ENCODE measurements around the gene TMEM131L.
"Not testable (repeated sequence)": the region's sequence is repeated elsewhere in the genome, so short reads cannot be mapped to it uniquely, and the experiment has no call there.

The TMEM131L gene

DNA sequence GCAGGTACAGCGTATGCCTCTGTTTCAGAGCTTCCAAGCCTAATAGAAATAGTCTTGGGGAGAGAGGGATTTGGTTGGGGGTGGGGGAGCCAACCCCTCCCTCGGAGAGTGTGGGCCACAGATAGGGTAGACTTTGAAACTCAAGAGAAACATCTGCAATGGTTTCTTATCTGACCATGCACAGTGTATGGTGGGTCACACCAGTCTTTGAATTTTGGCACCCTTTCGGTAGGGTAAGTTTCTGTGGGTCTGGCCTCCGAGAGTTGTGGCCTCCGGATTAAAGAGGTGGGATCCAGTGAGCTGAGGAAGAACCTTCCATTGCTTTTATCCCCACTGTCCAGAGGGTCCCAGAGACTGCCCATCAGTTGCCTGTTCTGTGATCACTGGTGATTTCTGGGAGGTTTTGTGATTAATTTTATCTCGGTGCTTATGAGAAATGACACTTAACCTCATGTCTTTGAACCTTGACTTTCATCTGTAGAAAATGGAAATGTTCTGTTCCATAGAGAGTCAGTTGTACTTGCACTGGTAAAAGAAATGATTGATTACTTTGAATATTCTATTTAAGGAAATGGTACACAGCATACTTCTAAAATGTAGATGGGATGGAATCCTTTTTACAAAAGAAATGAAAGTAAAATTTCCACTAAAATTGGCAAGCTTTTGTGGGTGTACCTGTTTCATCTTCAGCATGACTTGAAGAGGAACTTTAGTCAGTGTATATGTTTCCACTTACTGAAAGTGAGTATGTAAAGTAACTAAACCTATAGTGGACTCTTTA, 62.7 kb downstream of the TMEM131L start:
- no peak for DNase-seq

- no peak for DNase-seq
These were observed 63.5 kb downstream of the TMEM131L start for GRCh38 chr4:153529646-153530045.

DNA sequence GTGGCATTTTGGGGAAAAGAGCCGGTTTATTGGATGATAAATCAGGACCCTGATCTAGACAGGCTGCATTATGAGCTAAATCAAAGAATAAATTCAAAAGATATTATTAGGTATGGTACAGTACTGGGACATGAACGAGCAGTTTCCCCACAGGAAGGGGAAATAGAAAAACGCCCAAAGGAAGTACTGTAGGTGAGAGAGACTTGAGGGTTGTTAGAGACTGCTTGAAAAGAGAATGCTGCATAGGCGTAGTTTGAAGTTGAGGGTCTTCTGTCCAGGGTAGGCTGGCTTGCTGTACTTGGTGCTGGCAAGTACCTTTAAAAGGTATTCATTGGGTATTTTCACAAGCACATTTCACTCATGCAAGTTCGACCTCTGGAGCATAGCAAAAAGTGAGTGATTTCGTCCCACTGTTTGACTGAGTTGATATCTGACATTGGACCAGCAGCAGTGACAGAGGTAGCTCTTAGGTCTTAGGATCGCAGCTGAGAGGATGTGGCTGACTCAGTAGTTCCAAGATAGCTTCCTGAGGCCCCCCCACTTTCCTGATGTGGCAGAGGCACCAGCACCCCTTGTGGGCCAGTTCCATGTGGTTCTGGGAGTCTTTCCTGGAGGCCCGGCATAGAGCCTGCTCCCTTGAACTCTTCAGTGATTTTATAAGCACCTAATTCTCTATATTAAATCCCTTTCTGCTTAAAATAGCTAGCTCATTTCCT, 64.3 kb downstream of the TMEM131L start:
- DNase-seq, result peak; percentile 47

DNA sequence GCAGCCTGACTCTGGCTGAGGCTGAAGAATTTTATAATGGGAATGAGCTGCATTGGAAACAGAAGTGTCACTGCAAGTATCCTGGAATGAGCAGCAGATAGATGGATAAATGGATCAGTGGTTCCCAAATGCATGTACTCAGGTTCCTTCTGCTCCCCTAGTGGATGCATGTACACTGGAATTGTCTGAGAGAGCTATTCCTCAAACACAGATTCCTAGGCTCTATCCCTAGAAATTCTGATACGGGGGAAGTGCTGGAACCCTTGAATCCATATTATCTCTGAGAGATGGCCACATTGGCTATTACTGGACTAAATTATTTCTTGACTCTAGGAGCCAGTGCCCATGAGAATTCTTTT, 64.8 kb downstream of the TMEM131L start:
- no peak for DNase-seq

DNA sequence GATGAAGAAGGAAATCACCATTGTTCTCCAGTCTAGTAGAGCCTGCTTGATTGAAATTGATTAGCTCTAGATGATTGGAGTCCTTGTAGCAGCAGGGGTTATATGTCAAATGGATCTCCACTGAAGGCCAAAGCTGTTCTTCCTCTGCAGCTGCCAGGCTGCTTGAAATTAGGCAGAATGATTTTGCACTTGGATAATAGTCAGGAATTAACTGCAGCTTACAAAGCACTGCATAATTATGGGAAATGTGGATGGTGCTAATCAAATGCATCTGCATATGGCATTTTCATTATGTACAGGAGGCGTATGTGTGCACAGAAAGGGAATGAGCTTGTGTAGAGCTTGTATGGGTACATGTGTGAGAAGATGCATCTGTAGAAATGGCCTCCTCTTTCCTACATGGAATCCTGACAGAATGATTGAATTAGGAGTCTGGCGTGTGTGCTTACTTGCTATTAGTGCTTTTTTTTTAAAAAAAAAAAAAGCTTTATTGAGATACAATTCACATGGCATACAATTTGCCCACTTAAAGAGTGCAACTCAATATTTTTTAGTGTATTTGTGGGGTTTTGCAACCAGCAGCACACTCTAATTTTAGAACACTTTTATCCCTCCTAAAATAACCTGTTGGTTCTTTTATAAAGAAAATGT, 65.9 kb downstream of the TMEM131L start:
- no peak for DNase-seq

DNA sequence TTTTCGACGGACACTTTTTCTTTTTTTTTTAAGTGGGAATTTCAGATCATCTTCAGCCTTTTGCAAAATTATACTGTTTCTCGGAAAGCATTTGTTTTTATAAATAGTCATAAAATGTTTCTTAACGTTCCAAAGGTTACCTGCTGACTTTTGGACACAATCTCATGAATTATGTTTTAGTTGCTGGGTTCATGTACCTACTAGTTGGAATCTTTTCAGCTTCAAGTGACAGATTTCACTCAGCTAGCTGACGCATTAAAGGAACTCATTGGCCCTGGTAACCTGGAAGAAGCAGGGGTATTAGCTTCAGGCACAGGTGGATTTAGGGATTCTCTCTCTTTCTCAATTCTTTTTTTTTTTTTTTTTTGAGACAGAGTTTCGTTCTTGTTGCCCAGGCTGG, 66.5 kb downstream of the TMEM131L start:
- no peak for DNase-seq

- DNase-seq, result no peak
These were observed 67.2 kb downstream of the TMEM131L start for GRCh38 chr4:153533387-153533786.

GRCh38 chr4:153534792-153535629, 68.9 kb downstream of the TMEM131L start:
- no peak for DNase-seq

- no peak for DNase-seq
These were observed 69.8 kb downstream of the TMEM131L start for GRCh38 chr4:153535772-153536513.

DNA sequence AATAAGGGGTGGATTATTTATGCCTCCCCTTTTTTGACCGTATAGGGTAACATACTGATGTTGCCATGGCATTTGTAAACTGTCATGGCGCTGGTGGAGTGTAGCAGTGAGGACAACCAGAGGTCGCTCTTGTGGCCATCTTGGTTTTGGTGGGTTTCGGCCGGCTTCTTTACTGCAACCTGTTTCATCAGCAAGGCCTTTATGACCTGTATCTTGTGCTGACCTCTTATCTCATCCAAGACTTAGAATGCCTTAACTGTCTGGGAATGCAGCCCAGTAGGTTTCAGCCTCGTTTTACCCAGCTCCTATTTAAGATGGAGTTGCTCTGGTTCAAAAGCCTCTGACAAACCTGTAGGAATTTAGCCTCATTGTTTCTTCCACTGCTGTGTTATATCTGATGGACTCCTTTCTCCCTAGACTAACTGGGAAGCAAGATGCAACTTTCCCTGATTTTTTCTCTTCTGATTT, 71.4 kb downstream of the TMEM131L start:
- DNase-seq, result no peak

DNA sequence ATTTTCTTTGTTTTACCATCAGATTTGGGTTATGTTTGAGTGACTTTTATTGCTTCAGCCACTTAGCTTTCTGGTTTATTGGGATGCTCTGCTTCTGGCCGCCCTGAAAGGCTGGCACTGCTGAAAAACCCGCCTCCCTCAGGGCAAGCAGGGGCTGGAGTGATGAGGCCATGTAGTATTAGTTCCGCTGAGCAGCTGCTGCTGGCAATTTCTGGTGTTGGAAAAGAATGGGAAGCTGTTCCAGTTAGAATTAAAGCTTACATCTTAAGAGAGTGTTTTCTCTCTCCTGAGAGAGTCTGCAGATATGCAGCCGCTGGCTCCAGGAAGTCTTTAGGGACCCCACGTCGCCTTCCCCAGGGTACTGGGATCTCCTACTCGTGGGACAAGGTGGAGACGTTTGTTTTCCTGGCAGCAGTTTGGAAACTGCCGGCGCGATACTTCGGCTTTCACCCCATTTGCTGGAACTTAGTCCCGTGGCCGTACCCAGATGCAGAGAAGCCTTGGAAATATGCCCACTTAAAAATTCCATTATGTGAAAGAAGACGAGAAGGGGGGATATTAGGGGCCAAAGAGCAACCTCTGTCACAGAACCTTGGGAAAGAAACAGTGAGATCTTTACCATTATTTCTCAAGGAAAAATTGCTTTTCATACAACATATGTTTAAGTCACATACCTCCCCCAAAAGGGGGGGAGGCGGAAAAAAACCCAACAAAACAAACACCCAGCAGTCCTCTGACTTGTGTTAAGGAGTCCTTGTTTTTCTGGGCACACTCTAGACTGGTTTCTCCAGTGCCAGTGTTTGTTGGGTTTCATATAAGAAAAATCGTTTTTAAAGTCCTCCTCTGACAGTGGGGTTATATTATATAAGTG, 72.6 kb downstream of the TMEM131L start:
- no peak for DNase-seq

GRCh38 chr4:153539422-153539821, 73.3 kb downstream of the TMEM131L start:
- DNase-seq, result no peak

DNA sequence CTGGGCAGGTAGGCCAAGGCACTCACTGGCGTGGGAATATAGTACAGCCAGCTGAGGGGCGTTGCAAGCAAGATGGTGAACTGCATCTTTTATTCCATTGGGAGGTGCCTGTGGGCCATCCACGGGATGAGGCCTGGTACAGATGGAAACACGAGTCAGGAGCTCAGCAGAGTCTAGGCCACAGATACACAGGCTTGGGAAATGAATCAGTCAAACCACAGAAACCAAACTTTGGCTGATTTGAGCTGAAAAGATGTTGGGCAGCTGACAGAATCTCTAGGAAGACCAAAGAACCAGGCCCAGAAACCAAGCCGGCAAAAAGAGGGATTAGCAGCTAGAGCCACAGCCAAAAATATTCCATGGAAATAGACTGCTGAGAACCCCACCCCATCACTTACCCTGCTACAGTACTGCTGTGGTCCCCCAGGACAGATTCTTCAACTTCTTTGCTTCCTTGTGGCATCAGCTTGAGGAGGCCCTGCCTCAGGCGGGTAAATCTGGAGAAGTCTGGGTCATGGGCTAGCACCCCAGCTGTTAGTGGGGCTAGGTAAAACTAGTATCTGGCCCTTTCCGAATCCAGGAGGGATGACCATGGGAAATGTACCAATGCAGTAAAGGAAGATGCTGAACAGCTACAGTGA, 75.4 kb downstream of the TMEM131L start:
- no peak for DNase-seq

DNA sequence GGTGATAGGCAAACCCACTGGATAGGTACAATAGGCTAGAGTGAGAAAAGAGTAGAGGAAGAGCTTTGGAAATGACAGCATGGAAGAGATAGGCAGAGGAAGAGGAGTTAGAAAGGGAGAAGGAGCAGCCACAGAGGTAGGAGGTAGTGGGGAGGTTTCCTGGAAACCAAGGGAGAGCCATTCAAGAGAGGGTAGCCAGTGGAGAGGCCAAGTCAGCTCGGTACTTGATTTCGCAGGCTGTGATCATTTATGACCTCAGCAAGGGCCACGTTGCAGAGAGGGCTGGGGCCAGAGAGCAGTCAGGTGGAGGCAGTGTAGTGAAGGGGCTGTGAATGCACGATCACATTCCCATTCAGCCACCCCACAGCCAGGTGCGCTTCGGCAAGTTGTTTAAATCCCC, 76.0 kb downstream of the TMEM131L start:
- DNase-seq, result no peak

DNA sequence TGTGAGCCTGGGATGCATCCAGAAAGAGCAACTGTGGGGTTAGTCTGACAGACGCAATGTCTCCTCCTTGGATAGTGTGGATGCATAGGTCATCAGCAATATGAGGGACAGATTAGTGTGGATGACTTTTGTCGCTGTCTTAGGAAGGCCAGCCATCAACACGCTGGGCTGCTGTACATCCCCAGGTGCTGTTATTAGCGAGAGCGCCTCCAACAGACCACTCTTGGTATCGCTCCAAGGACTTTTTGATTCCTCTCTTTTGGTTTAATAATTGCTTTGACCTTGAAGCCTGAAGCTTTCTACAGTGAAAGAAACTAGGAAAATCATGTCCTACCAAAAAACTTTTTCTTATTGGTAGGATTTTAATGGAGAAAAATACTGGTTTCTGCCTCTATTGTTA, 76.7 kb downstream of the TMEM131L start:
- no peak for DNase-seq

- DNase-seq, result no peak
These were observed 77.2 kb downstream of the TMEM131L start for GRCh38 chr4:153543351-153543750.

DNA sequence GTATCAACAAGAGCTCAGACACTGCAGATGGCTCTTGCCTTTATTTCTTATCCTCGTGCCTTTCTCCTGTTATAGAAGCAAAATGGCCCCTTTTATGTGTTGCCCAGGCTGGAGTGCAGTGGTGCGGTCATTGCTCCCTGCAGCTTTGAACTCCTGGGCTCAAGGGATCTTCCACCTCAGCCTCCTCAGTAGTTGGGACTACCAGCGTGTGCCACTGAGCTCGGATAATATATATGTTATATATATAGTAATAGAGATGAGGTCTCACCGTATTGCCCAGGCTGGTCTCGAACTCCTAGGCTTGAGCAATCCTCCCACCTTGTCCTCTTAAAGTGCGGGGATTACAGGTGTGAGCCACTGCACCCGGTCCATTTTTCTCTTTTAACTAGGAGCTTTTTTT, 79.7 kb downstream of the TMEM131L start:
- DNase-seq, result no peak

- DNase-seq, result no peak
These were observed 80.1 kb downstream of the TMEM131L start for GRCh38 chr4:153546280-153546679.

DNA sequence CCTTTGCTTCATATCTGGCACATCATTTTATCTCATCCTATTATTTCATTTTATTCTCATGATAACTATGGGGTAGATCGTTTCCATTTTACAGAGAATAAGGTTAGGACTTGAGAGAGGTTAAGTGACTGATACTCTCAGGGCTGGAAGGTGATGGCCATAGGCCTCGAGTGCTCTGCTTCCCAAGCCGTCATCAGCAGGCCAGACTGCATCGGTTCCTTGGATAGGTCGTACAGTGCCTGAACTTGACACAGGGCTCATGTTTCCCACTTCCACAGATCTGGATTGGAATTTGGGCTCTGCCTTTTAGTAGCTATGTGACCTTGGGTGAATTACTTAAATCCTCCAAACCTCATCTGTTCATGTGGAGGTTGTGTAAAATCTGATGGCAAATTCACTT, 81.4 kb downstream of the TMEM131L start:
- DNase-seq, result no peak

GRCh38 chr4:153548907-153549306, 82.7 kb downstream of the TMEM131L start:
- not testable (repeated sequence) for DNase-seq

DNA sequence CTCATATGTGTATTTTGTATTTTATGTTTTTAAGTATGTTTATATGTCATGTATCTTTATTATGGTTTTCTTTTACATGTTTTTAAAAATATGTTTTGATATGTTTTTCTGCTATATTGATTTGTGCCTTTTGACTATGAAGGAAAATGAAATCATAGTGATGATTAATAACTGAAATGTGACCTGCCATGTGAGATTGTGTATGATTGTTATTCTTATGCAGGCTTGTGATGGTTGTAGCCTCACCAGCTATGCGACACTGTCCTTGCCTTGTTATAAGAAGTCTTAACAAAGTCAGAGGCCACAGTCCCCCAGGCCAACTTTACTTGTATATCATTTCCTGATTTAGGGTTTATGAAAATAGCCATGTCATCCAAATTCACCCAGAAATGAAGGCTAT, 83.2 kb downstream of the TMEM131L start:
- no peak for DNase-seq

Data from activated T-cell treated with anti-CD3 and anti-CD28 coated beads, Interleukin-2, amount 50 U/mL, for 1 hour (primary cell).